Astrocyte (in vitro differentiated cells and primary cell): ENCODE measurements around the gene PNPLA6. TPM values are rescaled to one million over a fixed set of nuclear protein-coding genes. Genes with fewer than 3 reads are reported as not detected.

ENCODE experiments used
- DNase-seq: peaks from one replicate; pipeline ENCODE4 v3.0.0-alpha.2; 2010; ENCODE audit warnings: low read depth
- FAIRE-seq: peaks from 2 replicates; lab custom pipeline; 2011; peaks lifted over from hg19 to GRCh38; lab: Jason Lieb, UNC
- H2AFZ ChIP-seq: 2 replicates; pipeline ENCODE4 v1.6.0; 2012; ENCODE audit warnings: low read depth, low read length, inconsistent platforms
- H3K27ac ChIP-seq: 2 replicates; pipeline ENCODE4 v1.5.1; 2011; ENCODE audit warnings: low read depth, low read length, inconsistent platforms
- H3K27me3 ChIP-seq: 2 replicates; pipeline ENCODE4 v1.6.0; 2011; ENCODE audit warnings: low read length, inconsistent platforms; ENCODE audit not compliant: insufficient read depth
- H3K36me3 ChIP-seq: 2 replicates; pipeline ENCODE4 v1.5.1; 2011; ENCODE audit warnings: low read length, inconsistent platforms; ENCODE audit not compliant: insufficient read depth
- H3K4me1 ChIP-seq: 2 replicates; pipeline ENCODE4 v1.5.1; 2011; ENCODE audit warnings: low read length, inconsistent platforms; ENCODE audit not compliant: insufficient read depth
- H3K4me2 ChIP-seq: 2 replicates; pipeline ENCODE4 v1.6.0; 2012; ENCODE audit warnings: low read length, inconsistent platforms
- H3K4me3 ChIP-seq: 2 replicates; pipeline ENCODE4 v1.5.1; 2011; ENCODE audit warnings: low read depth, mild to moderate bottlenecking, low read length, inconsistent platforms; ENCODE audit not compliant: insufficient read depth
- H3K79me2 ChIP-seq: 2 replicates; pipeline ENCODE4 v1.6.0; 2012; ENCODE audit warnings: mild to moderate bottlenecking, low read length, inconsistent platforms; ENCODE audit not compliant: insufficient read depth
- H3K9ac ChIP-seq: 2 replicates; pipeline ENCODE4 v1.6.0; 2012; ENCODE audit warnings: mild to moderate bottlenecking, low read length, inconsistent platforms
- H3K9me3 ChIP-seq: 2 replicates; pipeline ENCODE4 v1.5.1; 2012; ENCODE audit warnings: low read depth, mild to moderate bottlenecking, low read length, inconsistent platforms; ENCODE audit not compliant: insufficient read depth
- H4K20me1 ChIP-seq: 2 replicates; pipeline ENCODE4 v1.6.0; 2012; ENCODE audit warnings: low read length, inconsistent platforms; ENCODE audit not compliant: insufficient read depth
- H3K27ac Mint-ChIP-seq: one replicate; pipeline ENCODE4 v1.8.0; 2021; ENCODE audit warnings: mild to moderate bottlenecking, mixed read lengths; ENCODE audit not compliant: unreplicated experiment
- H3K27me3 Mint-ChIP-seq: one replicate; pipeline ENCODE4 v1.8.0; 2021; ENCODE audit warnings: low read depth, mixed read lengths; ENCODE audit not compliant: unreplicated experiment
- H3K36me3 Mint-ChIP-seq: one replicate; pipeline ENCODE4 v1.8.0; 2021; ENCODE audit warnings: low read depth, mixed read lengths; ENCODE audit not compliant: unreplicated experiment
- H3K4me1 Mint-ChIP-seq: one replicate; pipeline ENCODE4 v1.8.0; 2021; ENCODE audit warnings: low read depth, mixed read lengths; ENCODE audit not compliant: unreplicated experiment
- H3K4me3 Mint-ChIP-seq: one replicate; pipeline ENCODE4 v1.8.0; 2021; ENCODE audit warnings: mild to moderate bottlenecking, moderate library complexity, mixed read lengths; ENCODE audit not compliant: unreplicated experiment
- H3K9me3 Mint-ChIP-seq: one replicate; pipeline ENCODE4 v1.8.0; 2021; ENCODE audit warnings: mild to moderate bottlenecking, mixed read lengths; ENCODE audit not compliant: unreplicated experiment
- CTCF ChIP-seq: IDR thresholded peaks from 2 replicates; pipeline ENCODE4 v1.5.1; 2011; ENCODE audit warnings: low read depth, mild to moderate bottlenecking, inconsistent platforms, low read length, moderate library complexity; ENCODE audit not compliant: insufficient read depth
- EZH2 ChIP-seq: IDR thresholded peaks from 2 replicates; pipeline ENCODE4 v1.6.1; 2012; ENCODE audit warnings: mild to moderate bottlenecking, low read length, inconsistent platforms; ENCODE audit not compliant: insufficient read depth
- total RNA-seq: library from RNA; stranded (reverse); gene quantifications from 2 replicates; pipeline ENCODE4 v1.2.1, GENCODE V29; 2021

Gene PNPLA6
- total RNA-seq, 1 donor from 2014 or later, result 90.2 TPM

GRCh38 chr19:7598180-7598579, 62.7 kb downstream of the PNPLA6 start:
- H3K4me2 ChIP-seq, result no peak overlapping the region
- no peaks in the 10 kb centered on the region for H4K20me1 ChIP-seq
- no peak overlapping the region for H2AFZ ChIP-seq
- H3K9me3 Mint-ChIP-seq, result no peaks in the 10 kb centered on the region
- FAIRE-seq (no peak), DNase-seq (no peak)
- H3K27ac Mint-ChIP-seq, result no peak overlapping the region
- H3K9ac ChIP-seq, result no peak overlapping the region
- H3K9me3 ChIP-seq, result no peaks in the 10 kb centered on the region
- no peaks in the 10 kb centered on the region for H3K4me1 Mint-ChIP-seq
- no peaks in the 10 kb centered on the region for H3K79me2 ChIP-seq
- no peak overlapping the region for H3K4me3 ChIP-seq
- no peaks in the 10 kb centered on the region for H3K36me3 ChIP-seq
- TF ChIP-seq CTCF (no peak), EZH2 (no peak)
- no peaks in the 10 kb centered on the region for H3K4me1 ChIP-seq
- peaks cover 26% of the 10 kb centered on the region for H3K27me3 Mint-ChIP-seq
- no peak overlapping the region for H3K4me3 Mint-ChIP-seq
- peaks cover 21% of the 10 kb centered on the region for H3K27me3 ChIP-seq
- H3K27ac ChIP-seq, result no peak overlapping the region
- no peaks in the 10 kb centered on the region for H3K36me3 Mint-ChIP-seq

- Histone ChIP-seq H3K79me2 (no peaks in the 10 kb centered on the region), H3K4me1 (no peaks in the 10 kb centered on the region), H2AFZ (no peak overlapping the region), H3K9ac (no peak overlapping the region), H4K20me1 (no peaks in the 10 kb centered on the region), H3K36me3 (no peaks in the 10 kb centered on the region), H3K27ac (no peak overlapping the region), H3K27me3 (peaks cover 10% of the 10 kb centered on the region), H3K9me3 (no peaks in the 10 kb centered on the region), H3K4me2 (no peak overlapping the region), H3K4me3 (no peak overlapping the region)
- no peak for DNase-seq
- no peak for FAIRE-seq
- H3K27ac Mint-ChIP-seq, result no peak overlapping the region
- H3K36me3 Mint-ChIP-seq, result no peaks in the 10 kb centered on the region
- no peaks in the 10 kb centered on the region for H3K9me3 Mint-ChIP-seq
- H3K27me3 Mint-ChIP-seq, result peaks cover 12% of the 10 kb centered on the region
- H3K4me3 Mint-ChIP-seq, result no peak overlapping the region
- H3K4me1 Mint-ChIP-seq, result no peaks in the 10 kb centered on the region
- TF ChIP-seq CTCF (no peak), EZH2 (no peak)
Observed at GRCh38 chr19:7600721-7601120, 65.2 kb downstream of the PNPLA6 start.

GRCh38 chr19:7602240-7602934, 66.9 kb downstream of the PNPLA6 start:
- H3K9me3 ChIP-seq, result no peaks in the 10 kb centered on the region
- H3K36me3 Mint-ChIP-seq, result no peaks in the 10 kb centered on the region
- no peaks in the 10 kb centered on the region for H3K4me1 Mint-ChIP-seq
- no peak overlapping the region for H3K4me3 Mint-ChIP-seq
- TF ChIP-seq EZH2 (no peak), CTCF (no peak)
- no peaks in the 10 kb centered on the region for H3K36me3 ChIP-seq
- H3K4me2 ChIP-seq, result no peak overlapping the region
- H3K79me2 ChIP-seq, result no peaks in the 10 kb centered on the region
- DNase-seq (no peak), FAIRE-seq (no peak)
- peaks cover 9% of the 10 kb centered on the region for H3K27me3 Mint-ChIP-seq
- no peaks in the 10 kb centered on the region for H3K9me3 Mint-ChIP-seq
- no peak overlapping the region for H3K27ac ChIP-seq
- no peak overlapping the region for H3K27ac Mint-ChIP-seq
- H3K9ac ChIP-seq, result no peak overlapping the region
- H2AFZ ChIP-seq, result no peak overlapping the region
- no peak overlapping the region for H3K4me3 ChIP-seq
- H3K4me1 ChIP-seq, result no peaks in the 10 kb centered on the region
- no peaks in the 10 kb centered on the region for H4K20me1 ChIP-seq
- no peaks in the 10 kb centered on the region for H3K27me3 ChIP-seq
